Right lobe of liver (tissue), 6 donors: ENCODE measurements around the gene CPSF3. TPM values are rescaled to one million over a fixed set of nuclear protein-coding genes. Genes with fewer than 3 reads are reported as not detected.

Experiments used
- ATAC-seq, 4 donors: fragments of 200-7000 bp; cut with Tn5 transposase; one replicate each; pipeline ENCODE4 v1.9.1; 2020; ENCODE audit warnings: mild to moderate bottlenecking in 4 of 4, moderate library complexity in 4 of 4
- DNase-seq, 3 donors: peaks; one replicate each; pipeline ENCODE4 v3.0.0-alpha.2; 2020
- H3K27ac ChIP-seq, 3 donors: fragments of 200-600 bp; one replicate each; pipeline ENCODE4 v1.8.0; 2022
- H3K27me3 ChIP-seq, 2 donors: fragments of 200-600 bp; one replicate each; pipeline ENCODE4 v1.8.0; 2022
- H3K36me3 ChIP-seq, 4 donors: fragments of 200-600 bp; sonication (generic) in 1 of 4; one replicate each; pipeline versions ENCODE4 v1.5.1 to v1.8.0; 2017 to 2022; ENCODE audit warnings: control low read depth in 1 of 4
- H3K4me1 ChIP-seq, 4 donors: fragments of 200-600 bp; sonication (generic) in 1 of 4; one replicate each; pipeline versions ENCODE4 v1.5.1 to v1.8.0; 2017 to 2022; ENCODE audit warnings: control low read depth in 1 of 4
- H3K4me3 ChIP-seq, 3 donors: fragments of 200-600 bp; one replicate each; pipeline ENCODE4 v1.8.0; 2022
- H3K9me3 ChIP-seq, 4 donors: fragments of 200-600 bp; sonication (generic) in 1 of 4; one replicate each; pipeline versions ENCODE4 v1.5.1 to v1.8.0; 2017 to 2022; ENCODE audit warnings: control low read depth in 1 of 4
- POLR2A ChIP-seq: fragments of 450-650 bp; IDR thresholded peaks from one replicate; pipeline ENCODE4 v1.6.1; 2017; ENCODE audit warnings: antibody characterized with exemption, mild to moderate bottlenecking
- WGBS: methylation state at CpG from one replicate; pipeline ENCODE4 v1.1.6; 2018; ENCODE audit warnings: low coverage, low lambda C conversion rate; ENCODE audit not compliant: insufficient coverage; ENCODE audit errors: missing lambda C conversion rate; 5-methylcytosine and 5-hydroxymethylcytosine counted together
- intact Hi-C, 2 donors: fragments of 100-400 bp; cut with DNase I; formaldehyde crosslinking; loops; one replicate each; pipeline versions ENCODE4 v1.11.2 to v1.14.1; 2022
- total RNA-seq, 6 experiments: library from RNA; depleted of rRNA in 2 of 6; stranded (reverse); fragments of >200 nt in 2 of 6; fragmentation: NEBNext Ultra II Directional in 3 of 6; extraction: Animal tissue kit (Norgen Biotek cat#: 25700) in 3 of 6; gene quantifications; one replicate each; pipeline versions ENCODE4 v1.1.0 to v1.2.4, GENCODE V29; 2016 to 2023
- TF ChIP-seq, protein P1 (sequence below), 4 donors: fragments of 200-600 bp in 3 of 4; fragments of 450-650 bp in 1 of 4; IDR thresholded peaks; one replicate each; pipeline versions ENCODE4 v1.5.1 to v1.8.0; 2016 to 2022; ENCODE audit warnings: antibody characterized with exemption in 4 of 4, mild to moderate bottlenecking in 2 of 4
- donor health status: DM: no; HTN: yes; CAD: no.
- donor health status: DM: no; HTN: no; CAD: no.
- donor health status: DM: no; HTN: no; CAD: no.
- donor health status: DM: no; HTN: yes; CAD: no.
- donor health status: DM: no; HTN: yes; CAD: no.

CPSF3 gene
- total RNA-seq, 6 experiments from 2014 or later = 10.6 to 21.2 (median 11.7) TPM

DNA sequence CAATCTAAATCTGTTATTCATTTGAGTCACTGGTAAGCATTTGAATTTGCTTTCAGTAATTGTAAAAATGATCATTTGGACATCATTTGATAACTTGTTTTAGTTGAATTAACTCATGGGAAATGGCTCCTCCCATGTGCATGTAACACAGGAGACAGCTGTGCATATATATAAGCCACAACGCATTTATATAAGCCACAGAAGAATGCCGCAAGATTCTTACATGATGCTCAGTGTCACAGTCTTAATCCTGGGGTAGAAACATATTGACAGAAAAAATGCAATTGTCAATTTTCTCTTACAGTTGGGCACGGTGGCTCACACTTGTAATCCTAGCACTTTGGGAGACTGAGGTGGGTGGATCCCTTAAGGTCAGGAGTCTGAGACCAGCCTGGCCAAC, 37.6 kb downstream of the CPSF3 start:
- TF ChIP-seq POLR2A = no peak
- TF ChIP-seq, protein P1, sequence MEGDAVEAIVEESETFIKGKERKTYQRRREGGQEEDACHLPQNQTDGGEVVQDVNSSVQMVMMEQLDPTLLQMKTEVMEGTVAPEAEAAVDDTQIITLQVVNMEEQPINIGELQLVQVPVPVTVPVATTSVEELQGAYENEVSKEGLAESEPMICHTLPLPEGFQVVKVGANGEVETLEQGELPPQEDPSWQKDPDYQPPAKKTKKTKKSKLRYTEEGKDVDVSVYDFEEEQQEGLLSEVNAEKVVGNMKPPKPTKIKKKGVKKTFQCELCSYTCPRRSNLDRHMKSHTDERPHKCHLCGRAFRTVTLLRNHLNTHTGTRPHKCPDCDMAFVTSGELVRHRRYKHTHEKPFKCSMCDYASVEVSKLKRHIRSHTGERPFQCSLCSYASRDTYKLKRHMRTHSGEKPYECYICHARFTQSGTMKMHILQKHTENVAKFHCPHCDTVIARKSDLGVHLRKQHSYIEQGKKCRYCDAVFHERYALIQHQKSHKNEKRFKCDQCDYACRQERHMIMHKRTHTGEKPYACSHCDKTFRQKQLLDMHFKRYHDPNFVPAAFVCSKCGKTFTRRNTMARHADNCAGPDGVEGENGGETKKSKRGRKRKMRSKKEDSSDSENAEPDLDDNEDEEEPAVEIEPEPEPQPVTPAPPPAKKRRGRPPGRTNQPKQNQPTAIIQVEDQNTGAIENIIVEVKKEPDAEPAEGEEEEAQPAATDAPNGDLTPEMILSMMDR (IDR thresholded peaks at IDR 0.05) = no peak
- H3K36me3 ChIP-seq = peaks cover 0 to 18% (median 3%) of the 10 kb centered on the region in 4 donors
- no peaks in the 10 kb centered on the region for H3K9me3 ChIP-seq
- 90% methylated on average over 3 of the region's 3 CpGs for WGBS
- ATAC-seq (no peak), DNase-seq (no peak)
- no peak overlapping the region for H3K4me3 ChIP-seq
- no peak overlapping the region for H3K27ac ChIP-seq
- no peaks in the 10 kb centered on the region for H3K27me3 ChIP-seq
- intact Hi-C loops = no loop called here
- no peaks in the 10 kb centered on the region for H3K4me1 ChIP-seq

DNA sequence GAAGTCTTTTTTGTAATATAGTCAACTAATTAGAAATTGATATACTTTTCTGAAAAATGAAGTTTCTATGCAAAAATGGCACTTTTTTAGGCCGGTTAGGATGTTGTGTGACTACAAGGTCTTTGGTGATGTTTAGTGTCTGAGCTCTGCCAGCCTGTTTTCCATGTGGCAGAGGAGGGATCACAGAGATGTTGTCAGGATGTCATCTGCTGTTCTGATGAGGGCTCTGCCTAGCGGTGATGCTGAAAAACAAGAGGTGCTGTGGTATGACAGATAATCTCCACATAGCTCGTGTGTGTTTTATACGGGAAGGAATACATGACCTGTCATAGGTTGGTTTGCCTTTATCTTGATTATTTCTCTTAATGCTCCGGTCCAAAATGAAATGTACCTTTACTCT, 38.9 kb downstream of the CPSF3 start:
- TF ChIP-seq, protein P1 (IDR thresholded peaks at IDR 0.05) = no peak
- TF ChIP-seq POLR2A = no peak
- H3K27me3 ChIP-seq = no peaks in the 10 kb centered on the region
- DNase-seq = no peak
- no peaks in the 10 kb centered on the region for H3K4me1 ChIP-seq
- no peak overlapping the region for H3K27ac ChIP-seq
- H3K36me3 ChIP-seq = peaks cover 0 to 16% (median 0%) of the 10 kb centered on the region in 4 donors
- no peak overlapping the region for H3K4me3 ChIP-seq
- no peak for ATAC-seq
- no peaks in the 10 kb centered on the region for H3K9me3 ChIP-seq
- intact Hi-C loops = no loop called here
- WGBS = 96% methylated on average over 5 of the region's 5 CpGs

DNA sequence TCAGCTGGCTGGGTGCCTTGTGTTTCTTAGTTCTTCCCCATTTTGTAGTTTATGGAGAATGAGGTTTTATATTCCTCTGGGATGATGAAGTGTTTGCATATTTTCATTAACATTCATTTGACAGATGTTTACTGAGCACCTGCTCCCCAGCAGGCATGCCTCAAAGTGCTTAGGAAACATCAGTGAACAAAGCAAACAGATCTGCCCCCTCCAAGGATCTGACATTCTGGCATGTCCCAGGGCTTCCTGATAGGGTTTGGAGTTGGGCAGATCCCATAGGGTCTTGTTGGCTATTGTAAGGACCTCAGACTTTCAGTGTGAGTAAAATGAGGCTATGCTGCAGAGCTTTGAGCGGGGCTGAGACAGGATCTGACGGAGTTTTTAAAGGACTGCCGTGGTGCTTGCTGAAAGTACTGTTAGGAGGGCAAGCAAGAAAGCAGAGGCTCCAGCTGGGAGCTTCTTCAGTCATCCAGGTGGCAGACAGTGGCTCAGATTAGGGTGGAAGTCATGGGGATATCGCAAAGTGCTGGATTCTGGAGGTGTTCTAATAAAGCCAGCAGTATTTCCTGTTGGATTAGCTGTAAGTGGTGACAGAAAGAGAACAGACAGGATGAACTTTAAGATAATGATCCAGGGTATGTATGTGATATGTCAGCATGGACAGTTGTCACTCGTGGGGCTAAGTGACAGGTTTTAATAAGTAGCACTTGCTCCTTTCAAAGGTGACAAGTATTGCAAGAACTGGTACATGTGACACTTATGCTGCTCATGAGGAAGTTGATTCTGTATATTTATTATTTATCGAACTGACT, 39.6 kb downstream of the CPSF3 start:
- Histone ChIP-seq H3K9me3 (no peaks in the 10 kb centered on the region), H3K36me3 (peaks cover 0 to 14% (median under 1%) of the 10 kb centered on the region in 4 donors), H3K4me3 (no peak overlapping the region), H3K27ac (no peak overlapping the region), H3K4me1 (no peaks in the 10 kb centered on the region), H3K27me3 (no peaks in the 10 kb centered on the region)
- 67% methylated on average over 2 of the region's 6 CpGs for WGBS
- ATAC-seq = no peak
- intact Hi-C loops = no loop called here
- no peak for DNase-seq
- TF ChIP-seq, protein P1 (IDR thresholded peaks at IDR 0.05) = no peak
- TF ChIP-seq POLR2A = no peak

DNA sequence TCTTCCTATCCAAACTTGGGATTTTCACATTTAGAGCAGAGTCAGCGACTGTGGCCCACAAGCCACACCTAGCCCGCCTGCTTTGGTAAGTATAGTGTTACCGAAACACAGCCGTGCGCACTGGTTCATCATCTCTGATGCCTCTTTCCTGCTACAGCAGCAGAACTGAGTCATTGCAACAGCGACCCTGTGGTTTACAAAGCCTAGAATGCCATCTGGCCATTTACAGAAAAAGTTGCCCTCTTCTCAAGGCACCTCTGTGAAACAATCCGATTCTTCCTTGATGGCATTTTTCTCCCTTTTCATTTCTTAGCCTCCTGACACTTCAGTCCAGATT, 40.2 kb downstream of the CPSF3 start:
- DNase-seq (no peak), ATAC-seq (no peak)
- Histone ChIP-seq H3K9me3 (no peaks in the 10 kb centered on the region), H3K27me3 (no peaks in the 10 kb centered on the region), H3K27ac (no peak overlapping the region), H3K4me1 (no peaks in the 10 kb centered on the region), H3K36me3 (peaks cover 0 to 14% (median under 1%) of the 10 kb centered on the region in 4 donors), H3K4me3 (no peak overlapping the region)
- no peak for TF ChIP-seq POLR2A
- TF ChIP-seq, protein P1 (IDR thresholded peaks at IDR 0.05) = no peak
- WGBS = 52% methylated on average over 6 of the region's 7 CpGs
- intact Hi-C loops = no loop called here
